NCI-H2171 treated with DMSO at 0.1 percent for 48 hours (cell line): Measurements from ENCODE around the gene TDRD1.

Source experiments
- DNase-seq: peaks from one replicate; lab custom pipeline; 2025; lab: John Stamatoyannopoulos, UW

TDRD1 gene

DNA sequence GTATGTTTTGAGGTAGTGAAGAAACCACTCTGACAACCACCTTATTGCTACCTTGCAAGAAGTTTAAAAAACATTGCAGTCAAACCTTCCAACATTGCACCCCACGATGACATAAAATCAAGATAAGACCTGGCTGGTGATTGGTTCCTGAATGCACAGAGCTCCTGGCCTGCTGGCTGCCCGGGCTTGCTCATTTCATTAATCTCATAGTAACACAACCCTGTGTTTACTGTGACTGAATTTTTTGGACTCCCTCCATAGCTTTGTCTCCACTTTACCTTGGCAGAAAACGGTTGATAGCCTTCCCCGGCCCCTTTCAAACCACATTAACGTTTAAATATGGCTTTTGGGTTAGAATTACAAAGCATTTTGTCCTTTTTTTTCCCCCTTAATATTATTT lies 87.4 kb downstream of the TDRD1 start:
- DNase-seq, result peak; percentile 69

GRCh38 chr10:114271075-114271778 lies 92.1 kb downstream of the TDRD1 start:
- DNase-seq, result no peak

GRCh38 chr10:114271779-114272167 lies 92.6 kb downstream of the TDRD1 start:
- no peak for DNase-seq

DNA sequence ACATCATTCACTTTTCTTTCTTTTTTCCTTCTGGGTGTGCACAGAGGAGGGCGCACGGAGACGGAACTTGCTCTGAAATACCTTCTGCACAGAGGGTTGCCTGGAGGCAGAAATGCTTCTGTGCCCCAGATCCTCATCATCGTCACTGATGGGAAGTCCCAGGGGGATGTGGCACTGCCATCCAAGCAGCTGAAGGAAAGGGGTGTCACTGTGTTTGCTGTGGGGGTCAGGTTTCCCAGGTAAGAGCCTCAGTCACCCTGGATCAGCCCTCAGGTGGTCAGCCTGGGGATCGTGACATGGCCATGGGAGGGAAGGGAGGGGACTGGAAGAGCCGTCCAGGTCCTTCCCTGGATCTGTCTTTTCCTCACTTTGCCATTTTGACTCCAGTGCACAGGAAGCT lies 93.5 kb downstream of the TDRD1 start:
- DNase-seq, result no peak

DNA sequence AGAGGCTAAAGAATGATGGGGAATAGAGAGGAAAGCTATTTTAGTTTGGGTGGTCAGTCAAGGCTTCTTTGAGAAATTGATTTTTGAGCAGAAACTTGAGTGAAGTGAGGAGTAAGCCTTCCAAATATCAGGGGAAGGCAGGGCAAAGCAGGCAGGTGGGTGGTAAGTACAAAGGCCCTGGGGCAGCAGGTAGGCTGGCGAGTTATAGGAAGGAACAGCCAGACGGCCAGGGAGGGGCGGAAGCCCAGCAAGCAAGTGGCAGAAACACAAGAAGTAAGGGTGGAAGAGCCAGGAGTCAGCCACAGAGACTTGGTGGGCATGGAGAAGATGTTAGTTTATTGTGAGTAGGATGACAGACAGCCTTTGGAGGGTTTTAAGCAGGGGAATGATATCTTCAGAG lies 94.8 kb downstream of the TDRD1 start:
- DNase-seq, result no peak

DNA sequence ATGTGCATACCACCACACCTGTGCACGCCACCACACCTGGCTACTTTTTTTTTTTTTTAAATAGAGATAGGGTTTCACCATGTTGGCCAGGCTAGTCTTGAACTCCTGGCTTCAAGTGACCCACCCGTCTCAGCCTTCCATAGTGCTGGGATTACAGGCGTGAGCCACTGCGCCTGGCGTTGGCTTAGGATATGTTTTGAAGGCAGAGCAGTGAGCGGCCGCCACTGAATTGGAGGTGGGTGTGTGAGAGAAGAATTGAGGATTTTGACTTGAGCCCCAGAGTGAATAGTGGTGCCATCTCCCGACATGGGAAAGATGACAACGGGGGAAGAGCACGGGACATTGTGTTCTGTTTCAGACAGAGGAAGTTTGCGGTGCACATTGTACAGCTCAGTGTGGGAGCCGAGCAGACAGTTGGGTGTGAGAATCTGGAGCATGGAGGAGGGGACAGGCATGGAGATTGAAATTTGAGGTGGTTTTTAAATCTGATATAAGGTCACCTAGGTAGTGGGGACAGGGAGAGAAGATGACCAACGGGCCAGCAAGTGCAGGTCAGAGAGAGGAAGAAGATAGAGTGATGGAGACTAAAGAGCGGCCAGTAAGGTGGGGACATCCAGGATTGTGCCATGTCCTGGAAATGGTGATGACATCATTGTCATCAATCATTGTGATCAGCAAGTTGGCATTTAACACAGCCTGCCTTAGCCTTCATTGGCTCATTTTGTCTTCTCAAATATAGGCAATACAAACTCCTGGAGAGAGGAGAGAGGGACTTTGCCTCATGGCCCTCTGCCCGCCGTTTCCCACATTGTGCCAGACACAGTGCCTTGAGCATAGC lies 95.7 kb downstream of the TDRD1 start:
- DNase-seq, result no peak

DNA sequence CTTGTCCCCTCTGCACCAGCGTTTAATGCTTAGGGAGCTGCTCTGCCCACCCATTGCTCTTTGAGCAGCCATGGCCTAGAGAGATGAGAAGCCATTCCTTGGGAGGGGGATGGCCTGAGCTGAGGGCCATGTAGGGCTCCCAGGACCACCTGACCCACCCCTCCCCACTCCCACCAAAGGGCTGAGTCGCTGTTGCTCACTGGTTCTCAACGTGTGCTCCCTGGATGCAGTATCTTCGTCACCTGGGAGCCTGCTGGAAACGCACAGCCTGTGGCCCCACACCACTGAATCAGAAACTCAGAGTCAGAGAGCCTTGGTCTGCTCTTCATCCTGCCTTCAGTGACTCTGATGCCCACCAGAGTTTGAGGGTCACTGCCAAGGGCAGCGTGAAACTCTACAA lies 96.9 kb downstream of the TDRD1 start:
- DNase-seq, result no peak

GRCh38 chr10:114276671-114277070 lies 97.5 kb downstream of the TDRD1 start:
- no peak for DNase-seq

DNA sequence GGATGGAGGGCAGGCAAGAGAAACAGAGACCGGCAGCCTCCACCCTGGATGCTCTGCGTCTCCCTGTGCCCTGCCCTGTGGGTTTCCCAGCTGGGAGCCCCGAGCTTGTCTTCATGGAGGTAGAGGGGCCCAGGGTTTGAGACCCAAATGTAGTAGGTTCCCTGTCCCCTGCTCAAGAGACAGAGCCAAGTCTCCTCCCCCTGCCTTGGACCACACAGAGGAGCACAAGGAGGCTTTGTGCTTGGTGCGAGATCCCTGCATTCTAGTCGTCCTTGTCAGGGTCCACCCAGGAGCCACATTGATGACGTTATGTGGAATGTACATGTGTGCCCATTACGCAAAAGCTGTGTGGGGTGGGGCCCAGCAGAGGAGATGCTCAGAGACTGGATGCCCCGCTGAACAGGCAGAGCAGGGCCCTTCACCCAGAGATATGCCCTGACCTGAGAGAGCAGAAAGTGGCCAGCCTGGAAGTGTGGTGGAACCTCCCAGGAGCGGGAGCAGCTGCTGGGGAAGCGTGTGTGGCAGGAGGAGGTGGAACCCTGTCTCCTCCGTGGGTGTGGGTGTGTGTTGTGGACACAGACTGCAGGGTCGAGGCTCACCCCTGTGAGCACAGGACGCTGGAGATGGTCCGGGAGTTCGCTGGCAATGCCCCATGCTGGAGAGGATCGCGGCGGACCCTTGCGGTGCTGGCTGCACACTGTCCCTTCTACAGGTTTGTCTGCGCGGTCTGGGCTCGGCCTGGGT lies 99.2 kb downstream of the TDRD1 start:
- DNase-seq, result no peak

GRCh38 chr10:114278884-114279191 lies 99.7 kb downstream of the TDRD1 start:
- no peak for DNase-seq

DNA sequence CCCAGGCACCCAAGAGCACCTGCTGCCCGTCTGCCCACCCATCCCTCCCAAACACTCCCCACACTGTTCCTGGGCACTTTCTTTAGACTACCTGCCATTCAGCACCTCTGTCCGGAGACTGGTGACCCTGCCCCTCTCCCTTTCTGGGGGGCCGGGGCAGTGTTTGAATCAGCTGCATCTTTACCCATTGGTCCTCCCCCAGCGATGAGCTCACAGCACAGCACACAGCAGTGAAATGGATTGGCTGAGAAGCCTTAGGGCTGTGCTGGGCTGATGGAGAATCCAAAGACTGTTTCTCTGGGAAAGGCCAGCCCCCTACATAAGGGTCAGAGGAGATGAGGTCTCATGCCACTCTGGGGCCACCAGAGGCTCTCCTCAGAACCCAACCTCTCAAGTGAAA lies 100.1 kb downstream of the TDRD1 start:
- no peak for DNase-seq

GRCh38 chr10:114279901-114280644 lies 100.9 kb downstream of the TDRD1 start:
- DNase-seq, result no peak

- no peak for DNase-seq
These were observed 101.9 kb downstream of the TDRD1 start for GRCh38 chr10:114281006-114281405.

- DNase-seq, result no peak
These were observed 102.3 kb downstream of the TDRD1 start for GRCh38 chr10:114281461-114281860.
